Measurements from ENCODE around the gene CACNA1G. TPM values are rescaled to one million over a fixed set of nuclear protein-coding genes. Genes with fewer than 3 reads are reported as not detected.
A peak's percentile ranks its signal among the peaks of the same experiment; 100 is the strongest.

Gene CACNA1G
- total and polyA plus RNA-seq, 9 of the 15 experiments (the other 6 are each of a cell fraction or from before 2014, with no cell fraction given) = 0.01 TPM; not detected in 8

DNA sequence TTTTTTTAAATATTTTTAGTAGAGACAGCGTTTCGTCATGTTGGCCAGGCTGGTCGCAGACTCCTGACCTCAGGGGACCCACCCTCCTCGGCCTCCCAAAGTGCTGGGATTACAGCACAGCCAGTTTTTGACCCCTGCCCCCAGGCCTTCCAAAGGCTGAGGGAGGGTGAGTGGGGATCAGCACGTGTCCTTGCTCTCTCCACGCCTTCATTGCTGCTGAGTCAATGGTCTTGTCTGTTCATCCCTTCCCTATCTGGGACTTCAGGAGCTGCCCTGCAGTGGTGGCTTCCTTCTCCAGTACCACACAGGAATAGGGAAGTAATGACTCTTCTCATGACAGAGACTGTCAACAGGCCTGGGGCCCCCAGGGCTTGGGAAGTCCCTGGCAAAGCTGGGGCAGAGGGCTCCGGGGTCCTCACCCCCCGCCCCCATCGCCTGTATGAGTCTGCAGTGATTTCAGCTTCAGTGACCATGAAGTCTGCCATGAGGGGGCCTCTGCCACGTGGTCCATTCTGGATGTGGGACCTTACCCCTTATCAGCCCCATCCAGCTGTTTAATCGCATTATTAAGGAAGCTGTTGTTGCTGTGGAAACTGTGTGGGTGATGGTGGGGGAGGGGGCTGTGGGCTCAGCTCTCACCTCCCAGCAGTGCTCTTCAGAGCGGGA, 80.3 kb downstream of the CACNA1G start (continued):
- TF ChIP-seq CEBPZ (IDR thresholded peaks at IDR 0.05; ENCODE audit: borderline replicate concordance, low read depth, low read length) = no peak
- no peak for TF ChIP-seq CGGBP1 (CRISPR knock-in tag; IDR thresholded peaks at IDR 0.05)
- TF ChIP-seq ZBTB8A (IDR thresholded peaks at IDR 0.05; ENCODE audit: partially characterized antibody) = no peak
- TF ChIP-seq ZNF277 (CRISPR knock-in tag; IDR thresholded peaks at IDR 0.05; ENCODE audit: borderline replicate concordance) = no peak
- no peak for TF ChIP-seq ZBTB1 (CRISPR knock-in tag; IDR thresholded peaks at IDR 0.05; ENCODE audit: borderline replicate concordance, low read depth)
- TF ChIP-seq TSC22D4 (tag; IDR thresholded peaks at IDR 0.05) = no peak
- no peak; the same call in 1 of the 2 replicates for TF ChIP-seq MTA3 (IDR thresholded peaks at IDR 0.05; ENCODE audit: borderline replicate concordance)
- peak; percentile 56; the same call in 1 of the 2 replicates for TF ChIP-seq TEAD4 (IDR thresholded peaks at IDR 0.05; ENCODE audit: low read length)
- no peak for TF ChIP-seq TEAD4 (CRISPR knock-in tag; IDR thresholded peaks at IDR 0.05; ENCODE audit: borderline replicate concordance)
- TF ChIP-seq HNRNPK (IDR thresholded peaks at IDR 0.05; ENCODE audit: low read depth, low read length, poor library complexity, severe bottlenecking) = no peak
- no peak for TF ChIP-seq SMARCA5 (IDR thresholded peaks at IDR 0.05)
- TF ChIP-seq C11orf30 (IDR thresholded peaks at IDR 0.05; ENCODE audit: low read depth) = no peak; the same call in none of the 2 replicates
- TF ChIP-seq ETV5 (CRISPR knock-in tag; IDR thresholded peaks at IDR 0.05; ENCODE audit: low read depth) = no peak
- TF ChIP-seq TCF7 (IDR thresholded peaks at IDR 0.05; ENCODE audit: borderline replicate concordance) = no peak
- no peak for TF ChIP-seq ARHGAP35 (IDR thresholded peaks at IDR 0.05; ENCODE audit: partially characterized antibody)
- TF ChIP-seq, protein P1, sequence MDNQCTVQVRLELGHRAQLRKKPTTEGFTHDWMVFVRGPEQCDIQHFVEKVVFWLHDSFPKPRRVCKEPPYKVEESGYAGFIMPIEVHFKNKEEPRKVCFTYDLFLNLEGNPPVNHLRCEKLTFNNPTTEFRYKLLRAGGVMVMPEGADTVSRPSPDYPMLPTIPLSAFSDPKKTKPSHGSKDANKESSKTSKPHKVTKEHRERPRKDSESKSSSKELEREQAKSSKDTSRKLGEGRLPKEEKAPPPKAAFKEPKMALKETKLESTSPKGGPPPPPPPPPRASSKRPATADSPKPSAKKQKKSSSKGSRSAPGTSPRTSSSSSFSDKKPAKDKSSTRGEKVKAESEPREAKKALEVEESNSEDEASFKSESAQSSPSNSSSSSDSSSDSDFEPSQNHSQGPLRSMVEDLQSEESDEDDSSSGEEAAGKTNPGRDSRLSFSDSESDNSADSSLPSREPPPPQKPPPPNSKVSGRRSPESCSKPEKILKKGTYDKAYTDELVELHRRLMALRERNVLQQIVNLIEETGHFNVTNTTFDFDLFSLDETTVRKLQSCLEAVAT (IDR thresholded peaks at IDR 0.05) = no peak
- TF ChIP-seq ATF1 (CRISPR knock-in tag; IDR thresholded peaks at IDR 0.05) = no peak
- no peak for TF ChIP-seq ATF1 (tag; IDR thresholded peaks at IDR 0.05)
- TF ChIP-seq CBX8 (IDR thresholded peaks at IDR 0.05; ENCODE audit: borderline replicate concordance, extremely low read depth, low read depth, low read length, poor library complexity, severe bottlenecking) = no peak
- TF ChIP-seq NR1H2 (CRISPR knock-in tag; IDR thresholded peaks at IDR 0.05) = no peak
- TF ChIP-seq POLR2AphosphoS5 (IDR thresholded peaks at IDR 0.05; ENCODE audit: control insufficient read depth, insufficient read depth, low read depth, low read length) = no peak
